CD4-positive, CD25-positive, alpha-beta regulatory T cell (primary cell): ENCODE measurements around the gene GLTPD2. TPM values are rescaled to one million over a fixed set of nuclear protein-coding genes. Genes with fewer than 3 reads are reported as not detected.

ENCODE experiments used
- ATAC-seq, 2 donors: fragments of 150-1000 bp; cut with Tn5 transposase; one replicate each; pipeline ENCODE4 v1.10.0; 2021; ENCODE audit warnings: low read depth in 2 of 2, moderate number of reproducible peaks in 2 of 2, moderate library complexity in 1 of 2
- DNase-seq, 3 donors: peaks; one replicate each; pipeline versions ENCODE4 v3.0.0 to v3.0.0-alpha.2; 2012 to 2022; ENCODE audit warnings: mixed read lengths in 1 of 3
- H3K27ac ChIP-seq: one replicate; pipeline ENCODE4 v1.7.0; 2013; ENCODE audit warnings: mild to moderate bottlenecking, low read length; ENCODE audit not compliant: insufficient read depth, poor library complexity, severe bottlenecking
- H3K27me3 ChIP-seq: one replicate; pipeline ENCODE4 v1.7.0; 2013; ENCODE audit warnings: low read length; ENCODE audit not compliant: control insufficient read depth, insufficient read depth
- H3K36me3 ChIP-seq: one replicate; pipeline ENCODE4 v1.7.0; 2013; ENCODE audit warnings: mild to moderate bottlenecking, low read length, moderate library complexity; ENCODE audit not compliant: control insufficient read depth, insufficient read depth
- H3K4me1 ChIP-seq: 2 replicates; pipeline ENCODE4 v1.7.0; 2013; ENCODE audit warnings: mild to moderate bottlenecking, low read length; ENCODE audit not compliant: insufficient read depth, control insufficient read depth, poor library complexity, severe bottlenecking
- H3K4me3 ChIP-seq: one replicate; pipeline ENCODE4 v1.7.0; 2013; ENCODE audit warnings: low read depth, mild to moderate bottlenecking, low read length, moderate library complexity
- H3K9me3 ChIP-seq, 2 experiments: 1 replicate in 1 of 2; 2 replicates in 1 of 2; pipeline ENCODE4 v1.7.0; 2013; ENCODE audit warnings: low read length in 2 of 2, mild to moderate bottlenecking in 1 of 2, moderate library complexity in 1 of 2; ENCODE audit not compliant: control insufficient read depth in 2 of 2
- H3K27ac Mint-ChIP-seq, 3 donors: one replicate each; pipeline ENCODE4 v1.8.0; 2020 to 2022; ENCODE audit warnings: mild to moderate bottlenecking in 3 of 3, mixed read lengths in 3 of 3, moderate library complexity in 2 of 3
- H3K27me3 Mint-ChIP-seq: one replicate; pipeline ENCODE4 v1.8.0; 2022; ENCODE audit warnings: mild to moderate bottlenecking, mixed read lengths
- H3K36me3 Mint-ChIP-seq: one replicate; pipeline ENCODE4 v1.8.0; 2020; ENCODE audit warnings: mixed read lengths
- H3K4me1 Mint-ChIP-seq, 4 donors: one replicate each; pipeline ENCODE4 v1.8.0; 2020 to 2022; ENCODE audit warnings: mixed read lengths in 4 of 4, mild to moderate bottlenecking in 1 of 4
- H3K4me3 Mint-ChIP-seq, 4 donors: one replicate each; pipeline ENCODE4 v1.8.0; 2020 to 2022; ENCODE audit warnings: mild to moderate bottlenecking in 4 of 4, mixed read lengths in 4 of 4, moderate library complexity in 3 of 4
- H3K9me3 Mint-ChIP-seq, 7 donors: one replicate each; pipeline ENCODE4 v1.8.0; 2020 to 2022; ENCODE audit warnings: mixed read lengths in 7 of 7, mild to moderate bottlenecking in 3 of 7, moderate library complexity in 2 of 7
- polyA plus RNA-seq, 4 donors: library from polyadenylated mRNA; unstranded; fragments of 300-500 nt; fragmentation: Illumina TruSeq; gene quantifications; one replicate each; pipeline ENCODE4 v1.2.3, GENCODE V29; 2021
- total RNA-seq: library from RNA; stranded (reverse); gene quantifications from one replicate; pipeline ENCODE4 v1.2.3, GENCODE V29; 2022

Gene GLTPD2
- total and polyA plus RNA-seq, 5 donors from 2014 or later: 0.39 to 0.43 TPM; not detected in 3

- Histone ChIP-seq H3K4me3 (no peak overlapping the region), H3K9me3 (no peaks in the 10 kb centered on the region), H3K27ac (no peak overlapping the region), H3K27me3 (no peaks in the 10 kb centered on the region), H3K4me1 (peaks cover 5% of the 10 kb centered on the region), H3K36me3 (no peaks in the 10 kb centered on the region)
- peaks cover 18% of the 10 kb centered on the region for H3K27me3 Mint-ChIP-seq
- ATAC-seq (no peak), DNase-seq (no peak)
- no peaks in the 10 kb centered on the region for H3K36me3 Mint-ChIP-seq
- H3K27ac Mint-ChIP-seq: no peak overlapping the region
- H3K4me3 Mint-ChIP-seq: no peak overlapping the region
- peaks cover 0 to 1% (median 0%) of the 10 kb centered on the region in 7 donors for H3K9me3 Mint-ChIP-seq
- peaks cover 0 to 14% (median 6%) of the 10 kb centered on the region in 4 donors for H3K4me1 Mint-ChIP-seq
Measured at GRCh38 chr17:4772235-4772613, 16.5 kb upstream of the GLTPD2 start.

GRCh38 chr17:4777969-4778760, 10.6 kb upstream of the GLTPD2 start:
- Histone ChIP-seq H3K36me3 (no peaks in the 10 kb centered on the region), H3K27ac (no peak overlapping the region), H3K9me3 (no peaks in the 10 kb centered on the region), H3K27me3 (peaks cover 3% of the 10 kb centered on the region), H3K4me3 (no peak overlapping the region), H3K4me1 (no peaks in the 10 kb centered on the region)
- Mint-ChIP-seq H3K27ac (peak overlapping the region in 1 of 3 donors; percentile 49), H3K9me3 (peaks cover 0 to 3% (median 0%) of the 10 kb centered on the region in 7 donors), H3K27me3 (peaks cover 39% of the 10 kb centered on the region), H3K4me1 (peaks cover 0 to 7% (median 0%) of the 10 kb centered on the region in 4 donors), H3K36me3 (no peaks in the 10 kb centered on the region), H3K4me3 (no peak overlapping the region)
- no peak for DNase-seq
- no peak for ATAC-seq

- H3K36me3 Mint-ChIP-seq: peaks cover 3% of the 10 kb centered on the region
- peaks cover 0 to 7% (median 4%) of the 10 kb centered on the region in 4 donors for H3K4me1 Mint-ChIP-seq
- no peaks in the 10 kb centered on the region for H3K9me3 ChIP-seq
- H3K4me3 Mint-ChIP-seq: peak overlapping the region in 1 of 4 donors; percentile 47
- no peak overlapping the region for H3K27ac Mint-ChIP-seq
- H3K9me3 Mint-ChIP-seq: peaks cover 0 to 4% (median 0%) of the 10 kb centered on the region in 7 donors
- no peaks in the 10 kb centered on the region for H3K36me3 ChIP-seq
- no peak for DNase-seq
- H3K27me3 ChIP-seq: peaks cover 11% of the 10 kb centered on the region
- ATAC-seq: no peak
- no peak overlapping the region for H3K27ac ChIP-seq
- H3K4me3 ChIP-seq: no peak overlapping the region
- H3K4me1 ChIP-seq: peaks cover 4% of the 10 kb centered on the region
- H3K27me3 Mint-ChIP-seq: peaks cover 61% of the 10 kb centered on the region
Measured at GRCh38 chr17:4780325-4780955, 8.3 kb upstream of the GLTPD2 start.

- no peak for DNase-seq
- no peak for ATAC-seq
- no peaks in the 10 kb centered on the region for H3K9me3 ChIP-seq
- no peak overlapping the region for H3K27ac Mint-ChIP-seq
- H3K27me3 ChIP-seq: peaks cover 18% of the 10 kb centered on the region
- peaks cover 0 to 2% (median 0%) of the 10 kb centered on the region in 7 donors for H3K9me3 Mint-ChIP-seq
- H3K27me3 Mint-ChIP-seq: peaks cover 71% of the 10 kb centered on the region
- no peaks in the 10 kb centered on the region for H3K36me3 ChIP-seq
- peaks cover 15% of the 10 kb centered on the region for H3K4me1 ChIP-seq
- H3K4me1 Mint-ChIP-seq: peaks cover 0 to 26% (median 9%) of the 10 kb centered on the region in 4 donors
- no peak overlapping the region for H3K27ac ChIP-seq
- H3K4me3 Mint-ChIP-seq: no peak overlapping the region
- no peak overlapping the region for H3K4me3 ChIP-seq
- H3K36me3 Mint-ChIP-seq: peaks cover 3% of the 10 kb centered on the region
Measured at GRCh38 chr17:4782652-4783051, 6.1 kb upstream of the GLTPD2 start.

- H3K9me3 ChIP-seq: no peaks in the 10 kb centered on the region
- Mint-ChIP-seq H3K9me3 (peaks cover 0 to 2% (median 0%) of the 10 kb centered on the region in 7 donors), H3K36me3 (peaks cover 3% of the 10 kb centered on the region), H3K27me3 (peaks cover 70% of the 10 kb centered on the region), H3K4me1 (peaks cover under 1 to 38% (median 11%) of the 10 kb centered on the region in 4 donors), H3K27ac (no peak overlapping the region), H3K4me3 (no peak overlapping the region)
- no peak overlapping the region for H3K4me3 ChIP-seq
- ATAC-seq (no peak), DNase-seq (no peak)
- no peak overlapping the region for H3K27ac ChIP-seq
- H3K27me3 ChIP-seq: peaks cover 22% of the 10 kb centered on the region
- H3K36me3 ChIP-seq: no peaks in the 10 kb centered on the region
- H3K4me1 ChIP-seq: peaks cover 32% of the 10 kb centered on the region
Measured at GRCh38 chr17:4785311-4786105, 3.3 kb upstream of the GLTPD2 start.

GRCh38 chr17:4786106-4786511, 2.7 kb upstream of the GLTPD2 start, which contains the start of gene VMO1:
Gene VMO1, minus strand, starts transcription at chr17:4786364. Its CDS starts 12 bp downstream, at chr17:4786352.
- Histone ChIP-seq H3K4me3 (no peak within 1 kb of the TSS), H3K27ac (no peak within 1 kb of the TSS), H3K4me1 (peaks cover 34% of the 10 kb centered on the region), H3K9me3 (no peaks in the 10 kb centered on the region), H3K27me3 (peaks cover 22% of the 10 kb centered on the region), H3K36me3 (no peaks in the 10 kb centered on the region)
- peak within 1 kb of the TSS in 3 of 4 donors; percentile 50 to 86 (median 61) for H3K4me3 Mint-ChIP-seq
- ATAC-seq (no peak), DNase-seq (no peak)
- H3K36me3 Mint-ChIP-seq: peaks cover 3% of the 10 kb centered on the region
- peak within 1 kb of the TSS in 1 of 3 donors; percentile 9 for H3K27ac Mint-ChIP-seq
- H3K27me3 Mint-ChIP-seq: peaks cover 64% of the 10 kb centered on the region
- peaks cover 0 to 2% (median 0%) of the 10 kb centered on the region in 7 donors for H3K9me3 Mint-ChIP-seq
- peaks cover 5 to 41% (median 15%) of the 10 kb centered on the region in 4 donors for H3K4me1 Mint-ChIP-seq

GRCh38 chr17:4786516-4786915, 2.2 kb upstream of the GLTPD2 start:
- no peak overlapping the region for H3K27ac ChIP-seq
- DNase-seq (no peak), ATAC-seq (no peak)
- Mint-ChIP-seq H3K27ac (no peak overlapping the region), H3K27me3 (peaks cover 64% of the 10 kb centered on the region), H3K4me3 (peak overlapping the region in 2 of 4 donors; percentile 61 to 86), H3K4me1 (peaks cover 5 to 43% (median 15%) of the 10 kb centered on the region in 4 donors), H3K36me3 (peaks cover 3% of the 10 kb centered on the region), H3K9me3 (peaks cover 0 to 2% (median 0%) of the 10 kb centered on the region in 7 donors)
- no peaks in the 10 kb centered on the region for H3K36me3 ChIP-seq
- no peak overlapping the region for H3K4me3 ChIP-seq
- H3K27me3 ChIP-seq: peaks cover 22% of the 10 kb centered on the region
- H3K9me3 ChIP-seq: no peaks in the 10 kb centered on the region
- H3K4me1 ChIP-seq: peaks cover 34% of the 10 kb centered on the region
